HepG2 (cell line): Measurements from ENCODE around the gene CST4. TPM values are rescaled to one million over a fixed set of nuclear protein-coding genes. Genes with fewer than 3 reads are reported as not detected.

Experiments
- FUBP1 ChIP-seq: sonication (generic); formaldehyde crosslinking; IDR thresholded peaks from 2 replicates; pipeline ENCODE4 v1.5.1; 2020; ENCODE audit warnings: missing genetic modification reagents, mild to moderate bottlenecking, borderline replicate concordance
- IKZF4 ChIP-seq: sonication (generic); formaldehyde crosslinking; IDR thresholded peaks from 2 replicates; pipeline ENCODE4 v1.5.1; 2020; ENCODE audit warnings: borderline replicate concordance, mild to moderate bottlenecking, low read depth, missing genetic modification reagents; ENCODE audit errors: not compliant biosample characterization
- KLF15 ChIP-seq: sonication (generic); formaldehyde crosslinking; IDR thresholded peaks from 2 replicates; pipeline ENCODE4 v1.8.1; 2023; ENCODE audit warnings: borderline replicate concordance, mild to moderate bottlenecking, inconsistent platforms, missing genetic modification reagents, mixed read lengths
- MEIS1 ChIP-seq: sonication (generic); formaldehyde crosslinking; IDR thresholded peaks from 2 replicates; pipeline ENCODE4 v1.9.0; 2021; ENCODE audit warnings: mild to moderate bottlenecking, missing genetic modification reagents, moderate library complexity, borderline replicate concordance
- NCOR1 ChIP-seq: fragments of 200-600 bp; sonication (generic); IDR thresholded peaks from 2 replicates; pipeline ENCODE4 v1.7.0; 2017; ENCODE audit warnings: antibody characterized with exemption, low read length, borderline replicate concordance
- SMAD3 ChIP-seq: sonication (generic); formaldehyde crosslinking; IDR thresholded peaks from 2 replicates; pipeline ENCODE4 v1.4.0; 2020; ENCODE audit warnings: missing genetic modification reagents
- SRF ChIP-seq: IDR thresholded peaks from 2 replicates; pipeline ENCODE4 v1.6.1; 2011; ENCODE audit warnings: mild to moderate bottlenecking, low read depth, low read length, moderate library complexity
- SRSF1 ChIP-seq: fragments of 200-400 bp; formaldehyde crosslinking; optimal IDR thresholded peaks from 2 replicates; pipeline ENCODE3; 2017; ENCODE audit warnings: mild to moderate bottlenecking, low read depth, low read length, moderate library complexity
- STAG1 ChIP-seq: sonication (generic); formaldehyde crosslinking; IDR thresholded peaks from 2 replicates; pipeline ENCODE4 v1.4.0; 2020; ENCODE audit warnings: missing genetic modification reagents
- ZNF280B ChIP-seq: sonication (generic); formaldehyde crosslinking; IDR thresholded peaks from 2 replicates; pipeline ENCODE4 v1.5.0; 2020; ENCODE audit warnings: missing genetic modification reagents, mild to moderate bottlenecking, borderline replicate concordance
- polyA plus RNA-seq, 8 experiments: library from polyadenylated mRNA; depleted of rRNA in 3 of 8; stranded (reverse) in 7 of 8; unstranded in 1 of 8; fragments of >200 nt; fragmentation: Illumina TruSeq in 4 of 8; extraction: Trizol in 4 of 8; gene quantifications; 2 replicates each; pipeline versions ENCODE4 v1.2.1 to v1.2.3, GENCODE V29; 2011 to 2016; ENCODE audit warnings: low read depth in 4 of 8, missing spikeins in 1 of 8, mixed read lengths in 1 of 8; ENCODE audit not compliant: insufficient read depth in 1 of 8
- total RNA-seq, 5 experiments: library from RNA; depleted of rRNA; stranded (reverse); fragments of >200 nt; fragmentation: Illumina TruSeq; extraction: Trizol; gene quantifications; 2 replicates each; pipeline ENCODE4 v1.2.3, GENCODE V29; 2016; ENCODE audit warnings: low read depth in 1 of 5

The CST4 gene
- total and polyA plus RNA-seq, 2 of the 13 experiments (the other 11 are each of a cell fraction or from before 2014, with no cell fraction given): not detected

- TF ChIP-seq FUBP1: no peak
- peak; percentile 20; the same call in 1 of the 2 replicates for TF ChIP-seq SRF
- TF ChIP-seq NCOR1: no peak
- TF ChIP-seq ZNF280B (CRISPR knock-in tag): peak; percentile 67; the same call in 1 of the 2 replicates
- peak; percentile 83 for TF ChIP-seq STAG1
- no peak for TF ChIP-seq KLF15 (CRISPR knock-in tag)
- TF ChIP-seq IKZF4 (CRISPR knock-in tag): peak; percentile 57
- no peak for TF ChIP-seq MEIS1 (CRISPR knock-in tag)
- 0 out of 2 replicates have a peak, but pooled peaks have one; percentile 36 for TF ChIP-seq SMAD3 (CRISPR knock-in tag)
- TF ChIP-seq SRSF1: no peak
These were observed 20.3 kb downstream of the CST4 start (continued) for GRCh38 chr20:23668477-23668951.
